OCI-LY3 (cell line): Measurements from ENCODE around the gene ARNT2.

Experiments
- CTCF ChIP-seq: fragments of 200-600, 300-600 bp; sonication (generic); IDR thresholded peaks from 2 replicates; pipeline ENCODE4 v1.5.1; 2014; ENCODE audit warnings: antibody characterized with exemption, low read length, low read depth
- EZH2phosphoT487 ChIP-seq: fragments of 200-600 bp; shearing (Covaris generic); IDR thresholded peaks from 2 replicates; pipeline ENCODE4 v1.6.1; 2018; ENCODE audit warnings: antibody characterized with exemption, mixed run types, low read depth

GRCh38 chr15:80456517-80457492 is 52.6 kb downstream of the ARNT2 start:
- TF ChIP-seq CTCF, result no peak
- no peak for TF ChIP-seq EZH2phosphoT487
